RWPE2 (cell line): ENCODE data around the gene TEP1.

ENCODE experiments used
- ATAC-seq: fragments of 200-7000 bp; cut with Tn5 transposase; 3 replicates; pipeline ENCODE4 v1.9.1; 2021; ENCODE audit warnings: low read depth
- DNase-seq: peaks from one replicate; pipeline ENCODE4 v3.0.0-alpha.2; 2020; ENCODE audit warnings: low spot score
- H3K27ac ChIP-seq: fragments of 450-650 bp; 2 replicates; pipeline ENCODE4 v1.5.1; 2017; ENCODE audit warnings: mild to moderate bottlenecking; ENCODE audit not compliant: poor library complexity, severe bottlenecking
- H3K27me3 ChIP-seq: fragments of 250-450 bp; sonication (Bioruptor Pico); 2 replicates; pipeline ENCODE4 v1.5.1; 2021; ENCODE audit warnings: mild to moderate bottlenecking, moderate library complexity; ENCODE audit not compliant: insufficient read depth, poor library complexity, severe bottlenecking
- H3K36me3 ChIP-seq: fragments of 250-450 bp; sonication (Bioruptor Pico); 2 replicates; pipeline ENCODE4 v1.5.1; 2020; ENCODE audit warnings: low read depth, mild to moderate bottlenecking, moderate library complexity
- H3K4me1 ChIP-seq: fragments of 250-450 bp; sonication (Bioruptor Pico); 2 replicates; pipeline ENCODE4 v1.5.1; 2021; ENCODE audit warnings: mild to moderate bottlenecking, moderate library complexity; ENCODE audit not compliant: insufficient read depth, poor library complexity, severe bottlenecking
- H3K4me3 ChIP-seq: fragments of 250-450 bp; sonication (Bioruptor Pico); 2 replicates; pipeline ENCODE4 v1.5.1; 2021; ENCODE audit warnings: mild to moderate bottlenecking, moderate library complexity; ENCODE audit not compliant: severe bottlenecking
- H3K9me3 ChIP-seq: fragments of 250-450 bp; sonication (Bioruptor Pico); 2 replicates; pipeline ENCODE4 v1.5.1; 2021; ENCODE audit warnings: mild to moderate bottlenecking, moderate library complexity; ENCODE audit not compliant: severe bottlenecking
- CTCF ChIP-seq: fragments of 450-650 bp; IDR thresholded peaks from one replicate; pipeline ENCODE4 v1.5.1; 2017; ENCODE audit warnings: mild to moderate bottlenecking, moderate library complexity; ENCODE audit not compliant: poor library complexity, severe bottlenecking

The TEP1 gene

GRCh38 chr14:20356422-20356821 is 56.9 kb downstream of the TEP1 start:
- Histone ChIP-seq H3K27me3 (no peaks in the 10 kb centered on the region), H3K36me3 (peaks cover 90% of the 10 kb centered on the region), H3K4me1 (no peaks in the 10 kb centered on the region), H3K27ac (no peak overlapping the region), H3K9me3 (no peaks in the 10 kb centered on the region), H3K4me3 (no peak overlapping the region)
- DNase-seq (no peak), ATAC-seq (peak; percentile 59)
- no peak for TF ChIP-seq CTCF

DNA sequence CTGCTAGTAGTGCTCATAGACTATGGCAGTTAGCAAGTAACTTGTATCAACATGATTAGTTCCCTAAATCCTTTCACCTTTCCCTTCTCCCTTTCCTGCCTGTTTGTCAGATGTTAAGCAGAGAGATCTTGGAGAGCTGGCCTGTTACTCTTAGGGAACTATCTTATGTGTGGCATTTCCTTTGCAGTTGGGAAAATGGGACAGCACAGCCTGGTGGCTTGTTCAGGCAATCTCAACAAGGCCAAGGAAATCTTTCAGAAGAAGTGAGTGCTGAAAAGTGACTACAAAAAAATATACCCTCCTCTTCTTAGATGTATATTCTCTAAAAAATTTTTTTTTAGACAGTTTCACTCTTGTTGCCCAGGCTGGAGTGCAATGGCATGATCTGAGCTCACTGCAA is 62.4 kb downstream of the TEP1 start:
- H3K36me3 ChIP-seq, result peaks cover 97% of the 10 kb centered on the region
- peak; percentile 22 for TF ChIP-seq CTCF
- no peak overlapping the region for H3K27ac ChIP-seq
- H3K4me3 ChIP-seq, result no peak overlapping the region
- no peaks in the 10 kb centered on the region for H3K9me3 ChIP-seq
- no peaks in the 10 kb centered on the region for H3K4me1 ChIP-seq
- no peaks in the 10 kb centered on the region for H3K27me3 ChIP-seq
- ATAC-seq (no peak), DNase-seq (no peak)

- Histone ChIP-seq H3K9me3 (no peaks in the 10 kb centered on the region), H3K36me3 (peaks cover 97% of the 10 kb centered on the region), H3K27ac (no peak overlapping the region), H3K4me1 (no peaks in the 10 kb centered on the region), H3K4me3 (no peak overlapping the region), H3K27me3 (no peaks in the 10 kb centered on the region)
- no peak for DNase-seq
- no peak for ATAC-seq
- no peak for TF ChIP-seq CTCF
Measured at GRCh38 chr14:20350282-20350681, 63.0 kb downstream of the TEP1 start.

- DNase-seq (no peak), ATAC-seq (no peak)
- Histone ChIP-seq H3K4me3 (no peak overlapping the region), H3K27me3 (no peaks in the 10 kb centered on the region), H3K27ac (no peak overlapping the region), H3K9me3 (no peaks in the 10 kb centered on the region), H3K36me3 (peaks cover 85% of the 10 kb centered on the region), H3K4me1 (no peaks in the 10 kb centered on the region)
- TF ChIP-seq CTCF, result no peak
Measured at GRCh38 chr14:20347747-20348146, 65.6 kb downstream of the TEP1 start.

DNA sequence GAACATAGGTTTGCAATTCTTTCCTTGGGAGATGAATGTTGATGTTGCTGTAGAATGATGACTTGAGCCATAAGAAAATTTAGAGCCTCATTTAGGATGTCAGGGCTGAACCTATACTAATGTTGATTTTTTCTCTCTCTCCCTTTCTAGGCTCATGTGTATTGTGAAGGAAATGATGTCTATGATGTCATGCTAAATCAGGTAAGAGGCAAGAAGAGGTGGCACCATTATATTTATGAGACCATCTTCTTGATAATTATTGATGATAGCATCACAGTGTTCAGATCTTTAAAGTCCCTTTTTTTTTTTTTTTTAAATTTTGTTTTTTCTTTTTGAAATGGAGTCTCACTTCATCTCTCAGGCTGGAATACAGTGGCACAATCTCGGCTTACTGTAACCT is 66.6 kb downstream of the TEP1 start:
- Histone ChIP-seq H3K27me3 (no peaks in the 10 kb centered on the region), H3K4me1 (peaks cover 2% of the 10 kb centered on the region), H3K9me3 (no peaks in the 10 kb centered on the region), H3K36me3 (peaks cover 75% of the 10 kb centered on the region), H3K4me3 (no peak overlapping the region), H3K27ac (no peak overlapping the region)
- DNase-seq (no peak), ATAC-seq (no peak)
- no peak for TF ChIP-seq CTCF
